Measurements from ENCODE around the gene TMEM74B. TPM values are rescaled to one million over a fixed set of nuclear protein-coding genes. Genes with fewer than 3 reads are reported as not detected.

Gene TMEM74B
- total and polyA plus RNA-seq, 9 of the 15 experiments (the other 6 are each of a cell fraction or from before 2014, with no cell fraction given) = 0.24 to 19.0 (median 7.5) TPM

DNA sequence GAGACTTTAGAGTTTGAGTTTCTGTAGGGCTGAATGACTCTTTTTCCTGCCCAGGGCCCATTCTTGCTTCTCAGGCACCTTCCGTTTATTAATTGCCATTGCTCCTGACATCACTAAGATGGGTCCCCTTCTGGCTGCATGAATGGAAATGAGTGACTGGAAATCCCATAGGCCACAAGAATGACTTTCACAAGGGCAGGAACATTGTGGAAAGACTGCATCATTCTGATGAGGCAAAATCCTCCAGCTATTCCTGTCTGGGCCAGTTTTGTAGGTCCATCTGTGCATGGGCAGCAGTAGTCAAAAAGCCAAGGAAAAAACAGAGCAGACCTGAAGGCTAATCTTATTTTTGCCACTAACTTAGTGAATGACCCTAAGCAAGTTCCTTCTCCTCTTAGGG lies 19.3 kb downstream of the TMEM74B start:
- no peaks in the 10 kb centered on the region for H3K4me1 ChIP-seq (replicated peaks in 1 of 2; ENCODE audit: control insufficient read depth in 2 of 2, insufficient read depth in 2 of 2, low read length in 2 of 2)
- FAIRE-seq = no peak
- no peaks in the 10 kb centered on the region for H3K9me3 ChIP-seq (replicated peaks; ENCODE audit: control insufficient read depth, insufficient read depth, low read depth, low read length)
- no peak overlapping the region for H3K27ac ChIP-seq (ENCODE audit: extremely low read depth, low read depth, low read length)
- peaks cover 77% of the 10 kb centered on the region; the same call in 2 of the 3 replicates for H3K36me3 ChIP-seq (ENCODE audit: control insufficient read depth, insufficient read depth, low read length)
- in situ Hi-C loops (cut with MboI) = no loop called here
- CTCF ChIA-PET (ENCODE audit: low intra/inter-chr PET ratio) = no interaction called here
- H3K9me1 ChIP-seq (ENCODE audit: control insufficient read depth, insufficient read depth, low read length) = no peaks in the 10 kb centered on the region
- H3K4me2 ChIP-seq (ENCODE audit: insufficient read depth, low read length) = no peak overlapping the region
- H4K20me1 ChIP-seq (replicated peaks; ENCODE audit: control insufficient read depth, insufficient read depth, low read length) = 0 out of 2 replicates have a peak, but pooled peaks cover 2% of the 10 kb centered on the region
- H3K27me3 ChIP-seq (ENCODE audit: control insufficient read depth in 2 of 2, insufficient read depth in 2 of 2, low read length in 2 of 2) = no peaks in the 10 kb centered on the region
- BruUV-seq (replicated peaks) = no TSS peak
- POLR2A ChIA-PET = no interaction called here
- no peak for DNase-seq (ENCODE audit: extremely low read depth in 1 of 4, low spot score in 3 of 4)
- no peak for ATAC-seq
- H2AFZ ChIP-seq (ENCODE audit: low read depth, low read length) = no peak overlapping the region
- H3K4me3 ChIP-seq = no peak overlapping the region
- no peak for TF ChIP-seq PRMT5 (CRISPR knock-in tag; IDR thresholded peaks at IDR 0.05)
- TF ChIP-seq CC2D1A (IDR thresholded peaks at IDR 0.05) = no peak
- no peak for TF ChIP-seq CHD4 (IDR thresholded peaks at IDR 0.05; ENCODE audit: insufficient read depth, insufficient replicate concordance, low read depth, low read length, poor library complexity, severe bottlenecking)
- TF ChIP-seq GTF2B (IDR thresholded peaks at IDR 0.05; ENCODE audit: extremely low read depth, insufficient read length) = no peak
- no peak for TF ChIP-seq PTBP1 (IDR thresholded peaks at IDR 0.05; ENCODE audit: low read depth, low read length)
- TF ChIP-seq FOXA1 (IDR thresholded peaks at IDR 0.05; ENCODE audit: borderline replicate concordance) = no peak
- no peak for TF ChIP-seq NR2C2 (CRISPR knock-in tag; IDR thresholded peaks at IDR 0.05)
- TF ChIP-seq NR2C2 (tag; IDR thresholded peaks at IDR 0.05) = no peak
- TF ChIP-seq STAT6 (CRISPR knock-in tag; IDR thresholded peaks at IDR 0.05) = no peak
- TF ChIP-seq TFAM (CRISPR knock-in tag; conservative IDR thresholded peaks at IDR 0.05) = no peak
- TF ChIP-seq ZBTB7A (IDR thresholded peaks at IDR 0.05; ENCODE audit: borderline replicate concordance, control insufficient read depth, low read depth, low read length) = no peak
- TF ChIP-seq ZNF232 (CRISPR knock-in tag; IDR thresholded peaks at IDR 0.05) = no peak
- WGBS (ENCODE audit: insufficient coverage, low coverage, missing lambda C conversion rate) = 83% methylated on average over 1 of the region's 1 CpG
- no peak overlapping the region for H3K9ac ChIP-seq (ENCODE audit: insufficient read depth in 1 of 2, low read depth in 2 of 2, low read length in 2 of 2)
- intact Hi-C loops (cut with micrococcal nuclease) = no loop called here
- no peaks in the 10 kb centered on the region for H3K79me2 ChIP-seq (ENCODE audit: control insufficient read depth, insufficient read depth, low read length)

Data from K562 (cell line).